ENCODE data around the gene PTPN14. TPM values are rescaled to one million over a fixed set of nuclear protein-coding genes. Genes with fewer than 3 reads are reported as not detected.

Gene PTPN14
- total RNA-seq, 1 experiment from 2014 or later, result 88.4 TPM

GRCh38 chr1:214542275-214543199, 8.9 kb downstream of the PTPN14 start (continued):
- TF ChIP-seq STAT6 (CRISPR knock-in tag; conservative IDR thresholded peaks at IDR 0.05; ENCODE audit: low read depth), result no peak
- no peak for TF ChIP-seq MLX (CRISPR knock-in tag; IDR thresholded peaks at IDR 0.05)
- TF ChIP-seq GABPB1 (CRISPR knock-in tag; IDR thresholded peaks at IDR 0.05), result no peak
- TF ChIP-seq AFF4 (CRISPR knock-in tag; IDR thresholded peaks at IDR 0.05; ENCODE audit: borderline replicate concordance), result no peak
- TF ChIP-seq ZNF219 (CRISPR knock-in tag; IDR thresholded peaks at IDR 0.05; ENCODE audit: borderline replicate concordance), result no peak
- no peak for TF ChIP-seq CBFB (CRISPR knock-in tag; IDR thresholded peaks at IDR 0.05; ENCODE audit: low read depth)
- no peak for TF ChIP-seq USF1 (CRISPR knock-in tag; IDR thresholded peaks at IDR 0.05)

- Mint-ChIP-seq H3K4me3 (no peak overlapping the region), H3K9me3 (no peaks in the 10 kb centered on the region), H3K4me1 (peaks cover 61% of the 10 kb centered on the region), H3K27ac (no peak overlapping the region), H3K27me3 (ENCODE audit: low read depth) (no peaks in the 10 kb centered on the region), H3K36me3 (peaks cover 2% of the 10 kb centered on the region; the same call in 1 of the 2 replicates)
- POLR2A ChIA-PET, result interaction anchor here (3.5 kb wide), 1 partner anchor 9 kb away, joined by 30 read pairs; the partner anchor contains the start of gene PTPN14
- CTCF ChIA-PET, result interaction anchor here (1.0 to 1.1 kb wide), 2 partner anchors 8 to 210 kb away, joined by 3 read pairs; no protein-coding TSS in a partner anchor
- ATAC-seq (no peak), DNase-seq (ENCODE audit: low spot score) (no peak)
- no peak for TF ChIP-seq HMGA2 (CRISPR knock-in tag; IDR thresholded peaks at IDR 0.05)
- TF ChIP-seq E2F1 (CRISPR knock-in tag; IDR thresholded peaks at IDR 0.05), result no peak
- TF ChIP-seq ZNF281 (CRISPR knock-in tag; IDR thresholded peaks at IDR 0.05), result no peak
- TF ChIP-seq NFATC4 (CRISPR knock-in tag; IDR thresholded peaks at IDR 0.05), result no peak
- no peak for TF ChIP-seq FOXJ3 (CRISPR knock-in tag; IDR thresholded peaks at IDR 0.05; ENCODE audit: borderline replicate concordance)
- TF ChIP-seq GRHL2 (CRISPR knock-in tag; IDR thresholded peaks at IDR 0.05; ENCODE audit: insufficient replicate concordance, severe bottlenecking), result no peak
- TF ChIP-seq IRF2 (CRISPR knock-in tag; IDR thresholded peaks at IDR 0.05; ENCODE audit: borderline replicate concordance, low read depth), result no peak
- no peak for TF ChIP-seq PRDM15 (CRISPR knock-in tag; IDR thresholded peaks at IDR 0.05)
- no peak for TF ChIP-seq FOXK1 (CRISPR knock-in tag; IDR thresholded peaks at IDR 0.05)
Observed at GRCh38 chr1:214541693-214542092, 9.7 kb downstream of the PTPN14 start.
